AG04450 (cell line): Measurements from ENCODE around the gene TNRC6C. TPM values are rescaled to one million over a fixed set of nuclear protein-coding genes. Genes with fewer than 3 reads are reported as not detected.

Experiments
- CTCF ChIA-PET: fragments of 300-600, 350-600 bp; formaldehyde crosslinking; extraction: SDS; loops from one replicate; lab custom pipeline; 2022; ENCODE audit warnings: antibody characterized with exemption, inconsistent platforms; lab: Charles Lee
- POLR2A ChIA-PET: fragments of 350-600 bp; formaldehyde crosslinking; extraction: SDS; loops from one replicate; lab custom pipeline; 2021; ENCODE audit warnings: antibody characterized with exemption, inconsistent platforms; lab: Yijun Ruan, JAX
- DNase-seq: peaks from one replicate; pipeline ENCODE4 v3.0.0-alpha.2; 2011; ENCODE audit warnings: low read depth, low spot score
- H3K27ac ChIP-seq: one replicate; pipeline ENCODE4 v1.5.1; 2012; ENCODE audit warnings: low read depth, low read length, control low read depth
- H3K27me3 ChIP-seq: one replicate; pipeline ENCODE4 v1.6.0; 2012; ENCODE audit warnings: low read length; ENCODE audit not compliant: control insufficient read depth, insufficient read depth
- H3K4me3 ChIP-seq: 2 replicates; pipeline ENCODE4 v1.5.1; 2011; ENCODE audit warnings: mild to moderate bottlenecking, low read depth, low read length, control low read depth
- H3K9me3 ChIP-seq: 2 replicates; pipeline ENCODE4 v1.5.1; 2012; ENCODE audit warnings: low read length; ENCODE audit not compliant: control insufficient read depth, insufficient read depth
- CTCF ChIP-seq: IDR thresholded peaks from 2 replicates; pipeline ENCODE4 v1.5.1; 2011; ENCODE audit warnings: low read depth, low read length, control low read depth, inconsistent platforms
- polyA plus RNA-seq: library from polyadenylated mRNA; depleted of rRNA; stranded (reverse); fragments of >200 nt; gene quantifications from 2 replicates; pipeline ENCODE4 v1.2.3, GENCODE V29; 2011

The TNRC6C gene
- polyA plus RNA-seq, 1 experiment: 1.2 TPM

DNA sequence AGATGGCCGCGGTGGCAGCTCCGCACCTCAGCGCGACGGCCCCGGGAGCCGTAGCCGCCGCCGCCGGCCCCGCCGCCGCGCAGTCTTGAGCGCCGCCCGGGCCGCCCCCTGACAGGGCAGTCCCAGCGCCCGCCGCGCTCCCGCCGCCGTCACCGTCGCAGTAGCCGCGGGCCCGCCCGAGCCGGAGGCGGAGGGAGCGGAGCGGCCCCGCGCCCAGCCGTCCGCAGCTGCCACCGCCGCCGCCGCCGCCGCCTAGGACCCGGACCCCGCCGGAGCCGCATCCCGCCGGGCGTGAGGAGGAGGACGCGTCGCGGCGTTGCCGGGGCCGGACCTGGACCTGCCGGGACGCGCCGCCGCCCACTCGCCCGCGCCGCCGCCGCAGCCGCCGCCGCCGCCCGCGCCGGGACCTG, 218 bp downstream of the TNRC6C start:
- peaks cover 26% of the 10 kb centered on the region for H3K27me3 ChIP-seq
- no peak overlapping the region for H3K27ac ChIP-seq
- peak overlapping the region; percentile 77 for H3K4me3 ChIP-seq
- ChIA-PET CTCF (interaction anchor here (0.7 to 1.4 kb wide), 2 partner anchors 26 to 529 kb away, joined by 3 to 4 read pairs; no protein-coding TSS in a partner anchor), POLR2A (interaction anchor here (0.5 to 2.1 kb wide), 67 partner anchors 10 to 1886 kb away, joined by 3 to 32 read pairs (median 5); no protein-coding TSS in a partner anchor)
- TF ChIP-seq CTCF: no peak
- H3K9me3 ChIP-seq: peaks cover 2% of the 10 kb centered on the region; the same call in 1 of the 2 replicates
- no peak for DNase-seq

- Histone ChIP-seq H3K27ac (no peak overlapping the region), H3K27me3 (peaks cover 24% of the 10 kb centered on the region), H3K4me3 (peak overlapping the region; percentile 77), H3K9me3 (peaks cover 2% of the 10 kb centered on the region; the same call in 1 of the 2 replicates)
- ChIA-PET POLR2A (interaction anchor here (0.8 to 2.1 kb wide), 3 partner anchors 30 to 417 kb away, joined by 3 to 32 read pairs (median 26); no protein-coding TSS in a partner anchor), CTCF (interaction anchor here (1.4 kb wide), 1 partner anchor 26 kb away, joined by 3 read pairs; no protein-coding TSS in a partner anchor)
- no peak for TF ChIP-seq CTCF
- DNase-seq: no peak
These were observed 823 bp downstream of the TNRC6C start for GRCh38 chr17:77959126-77959925.

- no peak overlapping the region for H3K27ac ChIP-seq
- no peak for DNase-seq
- POLR2A ChIA-PET: no interaction called here
- CTCF ChIA-PET: no interaction called here
- TF ChIP-seq CTCF: no peak
- H3K9me3 ChIP-seq: peaks cover 2% of the 10 kb centered on the region; the same call in 1 of the 2 replicates
- peaks cover 18% of the 10 kb centered on the region for H3K27me3 ChIP-seq
- H3K4me3 ChIP-seq: peak overlapping the region; percentile 77
These were observed 1.5 kb downstream of the TNRC6C start for GRCh38 chr17:77959926-77960521.

GRCh38 chr17:77961741-77962140, 3.2 kb downstream of the TNRC6C start:
- Histone ChIP-seq H3K4me3 (no peak overlapping the region), H3K27ac (no peak overlapping the region), H3K9me3 (peaks cover 2% of the 10 kb centered on the region; the same call in 1 of the 2 replicates), H3K27me3 (peaks cover 10% of the 10 kb centered on the region)
- TF ChIP-seq CTCF: no peak
- ChIA-PET POLR2A (no interaction called here), CTCF (interaction anchor here (4.5 kb wide), 1 partner anchor 52 kb away, joined by 28 read pairs; no protein-coding TSS in a partner anchor)
- DNase-seq: no peak
